Calu3 (cell line): ENCODE results near the gene SETBP1. TPM values are rescaled to one million over a fixed set of nuclear protein-coding genes. Genes with fewer than 3 reads are reported as not detected.

Experiments
- BruUV-seq: library from RNA; stranded (reverse); fragments of 400-500 nt; replicated peaks from 2 replicates; lab custom pipeline; 2021; lab: Mats Ljungman, UMichigan
- CTCF ChIA-PET: fragments of 300-600 bp; sonication (Branson Sonifier 250); formaldehyde crosslinking; loops from one replicate; lab custom pipeline; 2022; ENCODE audit warnings: antibody characterized with exemption; lab: Charles Lee
- DNase-seq: peaks from one replicate; pipeline ENCODE4 v3.0.0; 2022
- H3K27ac Mint-ChIP-seq: one replicate; pipeline ENCODE4 v1.8.0; 2022; ENCODE audit warnings: mixed read lengths; ENCODE audit not compliant: unreplicated experiment
- H3K27me3 Mint-ChIP-seq: one replicate; pipeline ENCODE4 v1.8.0; 2022; ENCODE audit warnings: mixed read lengths; ENCODE audit not compliant: unreplicated experiment
- H3K36me3 Mint-ChIP-seq: one replicate; pipeline ENCODE4 v1.8.0; 2022; ENCODE audit warnings: mild to moderate bottlenecking, moderate library complexity, mixed read lengths; ENCODE audit not compliant: insufficient read depth, unreplicated experiment
- H3K4me1 Mint-ChIP-seq: one replicate; pipeline ENCODE4 v1.8.0; 2022; ENCODE audit warnings: mild to moderate bottlenecking, low read depth, mixed read lengths; ENCODE audit not compliant: unreplicated experiment
- H3K4me3 Mint-ChIP-seq: one replicate; pipeline ENCODE4 v1.8.0; 2022; ENCODE audit warnings: mild to moderate bottlenecking, low read depth, moderate library complexity, mixed read lengths; ENCODE audit not compliant: unreplicated experiment
- H3K9me3 Mint-ChIP-seq: one replicate; pipeline ENCODE4 v1.8.0; 2022; ENCODE audit warnings: low read depth, mixed read lengths; ENCODE audit not compliant: unreplicated experiment
- intact Hi-C: fragments of 100-400 bp; cut with micrococcal nuclease; formaldehyde crosslinking; loops from one replicate; pipeline ENCODE4 v1.10.0; 2022; ENCODE audit not compliant: unreplicated experiment
- total RNA-seq: library from RNA; stranded (reverse); gene quantifications from 2 replicates; pipeline ENCODE4 v1.2.3, GENCODE V29; 2022
- TF ChIP-seq, protein P1 (sequence below): fragments of 200-600 bp; IDR thresholded peaks from one replicate; pipeline ENCODE4 v1.8.0; 2022; ENCODE audit warnings: antibody characterized with exemption; ENCODE audit not compliant: unreplicated experiment

SETBP1 gene
- total RNA-seq, 1 experiment from 2014 or later: 6.0 TPM

DNA sequence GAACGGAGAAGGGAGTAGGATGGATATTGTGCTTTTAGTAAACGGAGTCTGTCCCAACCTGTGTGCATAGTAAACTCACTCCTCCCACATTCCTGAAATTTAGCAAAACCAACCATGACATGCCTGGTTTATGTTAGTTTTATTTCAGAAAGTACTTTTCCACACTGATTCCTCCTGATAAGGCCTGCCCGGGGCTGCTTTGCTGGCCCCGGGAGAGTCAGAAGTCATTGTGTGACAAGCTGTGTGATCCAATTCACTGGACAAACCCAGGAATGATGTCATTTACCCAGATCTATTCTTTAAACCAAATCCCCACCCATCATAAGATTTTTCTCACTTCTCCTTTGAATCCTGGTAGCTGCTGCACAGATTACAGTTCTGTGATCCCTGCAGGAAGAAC lies 109.0 kb downstream of the SETBP1 start:
- H3K27ac Mint-ChIP-seq: no peak overlapping the region
- BruUV-seq: no TSS peak
- TF ChIP-seq, protein P1, sequence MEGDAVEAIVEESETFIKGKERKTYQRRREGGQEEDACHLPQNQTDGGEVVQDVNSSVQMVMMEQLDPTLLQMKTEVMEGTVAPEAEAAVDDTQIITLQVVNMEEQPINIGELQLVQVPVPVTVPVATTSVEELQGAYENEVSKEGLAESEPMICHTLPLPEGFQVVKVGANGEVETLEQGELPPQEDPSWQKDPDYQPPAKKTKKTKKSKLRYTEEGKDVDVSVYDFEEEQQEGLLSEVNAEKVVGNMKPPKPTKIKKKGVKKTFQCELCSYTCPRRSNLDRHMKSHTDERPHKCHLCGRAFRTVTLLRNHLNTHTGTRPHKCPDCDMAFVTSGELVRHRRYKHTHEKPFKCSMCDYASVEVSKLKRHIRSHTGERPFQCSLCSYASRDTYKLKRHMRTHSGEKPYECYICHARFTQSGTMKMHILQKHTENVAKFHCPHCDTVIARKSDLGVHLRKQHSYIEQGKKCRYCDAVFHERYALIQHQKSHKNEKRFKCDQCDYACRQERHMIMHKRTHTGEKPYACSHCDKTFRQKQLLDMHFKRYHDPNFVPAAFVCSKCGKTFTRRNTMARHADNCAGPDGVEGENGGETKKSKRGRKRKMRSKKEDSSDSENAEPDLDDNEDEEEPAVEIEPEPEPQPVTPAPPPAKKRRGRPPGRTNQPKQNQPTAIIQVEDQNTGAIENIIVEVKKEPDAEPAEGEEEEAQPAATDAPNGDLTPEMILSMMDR: no peak
- no peaks in the 10 kb centered on the region for H3K9me3 Mint-ChIP-seq
- DNase-seq: no peak
- no peaks in the 10 kb centered on the region for H3K36me3 Mint-ChIP-seq
- CTCF ChIA-PET: no interaction called here
- H3K27me3 Mint-ChIP-seq: no peaks in the 10 kb centered on the region
- intact Hi-C loops: loop anchor here (10.0 kb wide), 1 partner anchor 105 kb away; the partner anchor contains the start of gene SETBP1
- no peaks in the 10 kb centered on the region for H3K4me1 Mint-ChIP-seq
- no peak overlapping the region for H3K4me3 Mint-ChIP-seq

DNA sequence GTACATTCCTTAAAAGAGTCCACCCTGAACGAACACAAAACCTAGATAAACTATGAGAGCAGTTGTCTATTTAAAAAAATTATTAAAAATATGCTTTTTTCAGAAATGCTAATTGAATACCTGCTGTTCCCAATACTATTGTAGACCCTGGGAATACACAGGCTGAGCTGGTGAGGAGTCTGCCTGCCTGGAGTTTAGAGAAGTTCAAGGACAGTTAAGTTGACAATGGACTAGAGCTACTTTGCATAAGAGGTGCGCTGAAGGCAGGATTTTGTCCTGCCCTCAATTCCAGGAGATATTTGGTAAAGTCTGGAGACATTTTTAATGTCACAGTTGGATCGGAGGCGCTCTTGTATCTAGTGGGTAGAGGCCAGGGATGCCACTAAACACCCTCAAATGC lies 110.2 kb downstream of the SETBP1 start:
- Mint-ChIP-seq H3K27me3 (no peaks in the 10 kb centered on the region), H3K36me3 (no peaks in the 10 kb centered on the region), H3K9me3 (no peaks in the 10 kb centered on the region), H3K27ac (no peak overlapping the region), H3K4me1 (peaks cover under 1% of the 10 kb centered on the region), H3K4me3 (no peak overlapping the region)
- no peak for DNase-seq
- TF ChIP-seq, protein P1: no peak
- no TSS peak for BruUV-seq
- intact Hi-C loops: loop anchor here (10.0 kb wide), 1 partner anchor 106 kb away; the partner anchor contains the start of gene SETBP1
- CTCF ChIA-PET: no interaction called here

DNA sequence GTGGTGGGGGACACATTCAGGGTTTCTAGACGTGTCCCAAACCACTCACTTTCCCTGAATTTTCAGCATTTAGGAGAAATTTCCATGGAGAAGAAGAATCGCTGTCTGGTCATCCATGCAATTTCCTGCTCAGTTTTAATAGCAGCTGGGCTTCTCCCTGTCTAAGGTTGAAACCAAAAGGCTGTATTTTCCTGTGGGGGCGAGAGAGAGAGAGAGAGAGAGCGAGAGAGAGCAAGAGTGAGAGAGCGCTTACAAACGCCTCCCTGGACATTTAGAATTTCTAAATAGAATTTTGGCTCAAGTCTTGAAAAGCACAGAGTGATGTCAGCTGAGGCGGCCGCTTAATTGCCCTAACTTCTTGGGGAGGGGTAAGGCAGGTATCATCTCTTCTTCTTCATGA lies 110.8 kb downstream of the SETBP1 start:
- Mint-ChIP-seq H3K27me3 (no peaks in the 10 kb centered on the region), H3K9me3 (no peaks in the 10 kb centered on the region), H3K36me3 (no peaks in the 10 kb centered on the region), H3K4me1 (peaks cover 7% of the 10 kb centered on the region), H3K27ac (no peak overlapping the region), H3K4me3 (no peak overlapping the region)
- DNase-seq: no peak
- CTCF ChIA-PET: no interaction called here
- intact Hi-C loops: loop anchor here (10.0 kb wide), 1 partner anchor 107 kb away; the partner anchor contains the start of gene SETBP1
- BruUV-seq: no TSS peak
- TF ChIP-seq, protein P1: no peak

DNA sequence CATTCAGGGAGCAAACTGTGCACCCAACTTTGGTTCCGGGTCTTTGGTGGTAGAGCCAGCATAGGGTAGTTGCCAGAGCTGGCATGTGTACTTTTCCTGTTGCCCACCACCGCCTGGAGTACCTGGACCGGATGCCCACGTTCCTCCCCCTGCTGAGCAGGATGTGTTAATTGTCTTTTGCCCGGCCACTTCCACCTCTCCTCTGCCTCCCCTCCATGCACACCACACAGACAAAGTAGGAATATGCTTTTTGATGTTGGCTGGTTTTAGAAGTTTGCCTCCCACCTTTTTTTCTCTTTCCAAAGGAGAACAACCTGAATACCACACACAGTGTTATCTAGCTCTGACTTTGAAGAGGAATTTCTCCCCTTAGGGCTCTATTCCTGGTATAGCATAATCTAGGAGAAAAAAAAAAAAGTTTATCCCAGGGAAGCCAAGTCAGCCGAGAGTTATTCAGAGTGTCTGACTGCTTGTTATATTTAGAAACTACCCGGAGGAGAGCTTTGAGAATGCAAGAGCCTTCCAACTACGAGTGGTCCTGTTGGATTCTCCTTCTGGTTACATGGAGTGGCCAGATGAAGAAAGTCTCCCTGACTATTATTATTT lies 111.9 kb downstream of the SETBP1 start:
- no TSS peak for BruUV-seq
- Mint-ChIP-seq H3K4me1 (peaks cover 18% of the 10 kb centered on the region), H3K27ac (no peak overlapping the region), H3K4me3 (no peak overlapping the region), H3K9me3 (no peaks in the 10 kb centered on the region), H3K27me3 (no peaks in the 10 kb centered on the region), H3K36me3 (no peaks in the 10 kb centered on the region)
- CTCF ChIA-PET: no interaction called here
- no peak for DNase-seq
- intact Hi-C loops: loop anchor here (10.0 kb wide), 1 partner anchor 108 kb away; the partner anchor contains the start of gene SETBP1
- TF ChIP-seq, protein P1: no peak
